SH-SY5Y (cell line): ENCODE measurements around the gene ZNF878.

Source experiments
- GATA2 ChIP-seq: IDR thresholded peaks from 2 replicates; pipeline ENCODE4 v1.6.1; 2011; ENCODE audit warnings: mild to moderate bottlenecking, low read depth, low read length
- GATA3 ChIP-seq: IDR thresholded peaks from 2 replicates; pipeline ENCODE4 v1.6.1; 2011; ENCODE audit warnings: low read depth, mild to moderate bottlenecking, low read length, moderate library complexity

Gene ZNF878

DNA sequence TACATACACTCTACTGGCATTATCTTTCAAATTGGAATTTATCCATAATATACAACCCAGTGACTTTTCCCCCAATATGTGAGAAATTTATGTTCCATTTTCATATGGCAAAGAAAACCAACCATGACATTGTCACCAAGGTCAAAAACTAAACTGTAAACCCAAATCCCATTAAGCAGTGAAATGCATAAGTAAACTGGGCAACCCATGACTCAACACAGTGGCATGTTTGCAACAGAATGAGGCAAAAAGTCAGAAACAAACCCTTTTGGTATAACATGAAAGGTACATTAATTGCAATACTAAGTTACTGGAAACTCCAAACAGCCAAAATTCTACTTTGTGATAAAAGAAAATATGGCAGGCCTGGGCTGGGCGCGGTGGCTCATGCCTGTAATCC lies 4.9 kb downstream of the ZNF878 start:
- TF ChIP-seq GATA3: no peak
- no peak for TF ChIP-seq GATA2

DNA sequence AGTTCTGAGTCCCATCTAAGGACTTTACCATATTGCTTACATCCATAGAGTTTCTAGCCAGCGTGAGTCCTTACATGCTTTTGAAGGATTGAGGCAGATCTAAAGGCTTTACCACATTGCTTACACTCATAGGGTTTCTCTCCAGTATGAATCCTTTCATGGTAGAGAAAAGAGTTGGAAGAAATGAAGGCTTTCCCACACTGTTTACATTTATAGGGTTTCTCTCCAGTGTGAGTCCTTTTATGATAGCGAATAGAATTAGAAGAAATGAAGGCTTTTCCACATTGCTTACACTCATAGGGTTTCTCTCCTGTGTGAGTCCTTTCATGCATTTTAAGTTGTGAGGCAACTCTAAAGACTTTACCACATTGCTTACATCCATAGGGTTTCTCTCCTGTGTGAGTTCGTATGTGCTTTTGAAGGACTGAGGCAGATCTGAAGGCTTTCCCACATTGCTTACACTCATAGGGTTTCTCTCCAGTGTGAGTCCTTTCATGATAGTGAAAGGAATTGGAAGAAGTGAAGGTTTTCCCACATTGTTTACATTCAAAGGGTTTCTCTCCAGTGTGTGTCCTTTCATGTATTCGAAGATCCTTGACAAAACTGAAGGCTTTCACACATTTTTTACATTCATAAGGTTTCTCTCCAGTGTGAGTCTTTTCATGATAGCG lies 8.9 kb downstream of the ZNF878 start:
- TF ChIP-seq GATA2 (no peak), GATA3 (no peak)

DNA sequence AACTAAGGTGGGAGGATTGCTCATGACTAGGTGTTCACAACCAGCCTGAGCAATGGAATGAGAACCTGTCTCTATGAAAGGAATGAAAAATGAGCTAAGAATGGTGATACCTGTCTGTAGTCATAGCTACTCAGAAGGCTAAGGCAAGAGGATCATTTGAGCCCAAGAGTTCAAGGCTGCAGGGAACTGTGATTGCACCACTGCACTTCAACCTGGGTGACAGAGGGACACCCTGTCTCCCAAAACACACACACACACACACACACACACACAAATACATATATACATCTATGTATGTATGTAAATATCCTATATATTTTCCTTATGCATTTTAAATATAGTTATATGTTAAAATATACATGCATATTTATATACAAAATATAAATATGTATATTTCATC lies 9.9 kb downstream of the ZNF878 start:
- TF ChIP-seq GATA2 (no peak), GATA3 (no peak)

DNA sequence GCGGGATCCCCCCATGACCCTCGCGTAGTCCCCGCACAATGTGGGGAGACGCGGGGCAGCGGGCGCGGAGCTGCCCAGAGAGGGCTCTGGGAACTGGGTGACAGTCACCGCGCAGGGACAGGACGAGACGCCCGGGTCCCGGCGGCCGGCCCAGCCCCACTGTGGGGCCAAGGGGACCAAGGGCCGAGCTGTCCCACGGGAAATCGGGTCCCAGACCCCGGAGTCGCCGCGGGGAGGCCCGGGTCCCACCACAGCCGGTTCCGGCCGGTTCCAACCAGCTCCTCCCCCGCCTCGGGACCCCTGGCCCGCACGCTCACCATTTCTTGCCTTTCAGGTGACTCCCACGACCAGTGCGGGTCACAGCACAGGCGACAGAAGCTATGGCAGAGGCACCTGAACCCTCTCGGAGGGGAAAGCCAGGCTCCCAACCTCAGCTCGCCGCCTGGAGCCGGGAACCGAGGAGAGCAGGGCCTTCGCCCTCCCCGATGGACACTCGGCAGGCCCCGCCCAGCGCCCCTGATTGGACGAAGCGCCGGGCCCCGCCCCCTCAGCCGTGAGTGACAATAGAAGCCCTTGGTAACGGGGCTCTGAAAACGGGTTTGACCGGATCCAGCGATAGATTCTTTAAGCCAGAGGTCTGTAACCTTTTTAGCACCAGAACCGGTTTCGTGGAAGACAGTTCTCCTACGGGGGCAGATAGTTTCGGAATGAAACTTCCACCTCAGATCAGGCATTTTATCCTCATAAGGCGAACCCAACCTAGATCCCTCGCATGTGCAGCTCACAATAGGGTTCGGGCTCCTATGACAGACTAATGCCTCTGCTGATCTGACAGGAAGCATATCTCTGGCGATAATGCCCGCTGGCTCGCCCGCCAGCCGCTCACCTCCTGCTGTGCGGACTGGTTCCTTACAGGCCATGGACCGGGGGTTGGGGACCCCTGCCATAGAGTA lies 17.3 kb downstream of the ZNF878 start, which contains the start of gene ZNF433:
TSS of gene ZNF433 (minus strand) at position 460 of the 953 bp plus-strand sequence. CDS start at position 320, 140 bp downstream.
- no peak for TF ChIP-seq GATA3
- TF ChIP-seq GATA2: no peak; the same call in 1 of the 2 replicates

DNA sequence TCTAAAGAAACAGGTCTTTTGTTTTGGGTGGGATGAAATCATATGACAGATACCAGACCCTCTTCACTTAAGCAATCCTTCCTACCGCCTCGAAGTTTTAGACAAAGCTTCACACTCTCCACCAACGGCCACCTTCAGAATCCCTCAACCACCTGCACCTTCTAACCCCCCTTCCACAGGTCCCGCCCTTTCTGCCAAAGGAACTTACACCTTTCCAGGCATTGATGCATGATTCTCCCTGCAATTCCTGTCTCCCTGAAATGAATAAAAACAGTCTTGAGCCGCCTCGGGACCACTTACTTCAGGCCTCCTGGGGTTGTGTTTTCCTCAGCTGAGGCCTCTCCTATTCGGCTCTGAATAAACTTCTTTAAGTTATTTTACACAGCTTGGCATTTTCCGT lies 18.1 kb downstream of the ZNF878 start:
- TF ChIP-seq GATA2: no peak
- no peak for TF ChIP-seq GATA3

DNA sequence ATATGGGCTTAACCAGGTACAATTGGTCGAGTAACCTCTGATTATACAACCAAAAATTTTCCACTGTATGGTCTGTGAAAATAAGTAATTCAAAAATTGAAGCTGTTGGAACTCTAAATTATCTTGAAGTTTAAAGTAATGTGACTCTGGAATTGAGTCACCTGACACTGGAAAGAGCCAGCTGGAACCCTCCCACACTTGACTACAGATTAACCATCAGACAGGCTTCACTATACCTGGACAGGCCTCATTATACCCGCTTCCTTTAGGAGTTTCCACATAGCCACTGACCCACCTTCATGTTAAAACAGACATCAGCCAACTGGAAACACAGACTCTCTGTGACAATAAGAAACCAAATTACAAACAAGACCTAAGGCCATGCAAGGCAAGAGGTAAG lies 18.6 kb downstream of the ZNF878 start:
- TF ChIP-seq GATA3: no peak
- TF ChIP-seq GATA2: no peak

DNA sequence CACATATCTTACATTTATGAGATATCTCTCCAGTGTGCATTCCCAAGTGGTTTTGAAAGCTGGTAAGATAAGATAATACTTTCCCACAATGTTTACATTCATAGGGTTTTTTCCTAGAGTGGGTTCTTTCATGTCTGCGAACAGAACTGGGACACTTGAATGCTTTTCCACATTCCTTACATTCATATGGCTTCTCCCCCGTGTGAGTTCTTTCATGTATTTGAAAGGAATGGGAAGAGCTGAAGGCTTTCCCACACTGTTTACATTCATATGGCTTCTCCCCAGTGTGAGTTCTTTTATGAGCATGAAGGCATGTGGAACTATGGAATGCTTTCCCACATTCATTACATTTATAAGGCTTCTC lies 37.0 kb downstream of the ZNF878 start:
- TF ChIP-seq GATA3 (no peak), GATA2 (no peak)

DNA sequence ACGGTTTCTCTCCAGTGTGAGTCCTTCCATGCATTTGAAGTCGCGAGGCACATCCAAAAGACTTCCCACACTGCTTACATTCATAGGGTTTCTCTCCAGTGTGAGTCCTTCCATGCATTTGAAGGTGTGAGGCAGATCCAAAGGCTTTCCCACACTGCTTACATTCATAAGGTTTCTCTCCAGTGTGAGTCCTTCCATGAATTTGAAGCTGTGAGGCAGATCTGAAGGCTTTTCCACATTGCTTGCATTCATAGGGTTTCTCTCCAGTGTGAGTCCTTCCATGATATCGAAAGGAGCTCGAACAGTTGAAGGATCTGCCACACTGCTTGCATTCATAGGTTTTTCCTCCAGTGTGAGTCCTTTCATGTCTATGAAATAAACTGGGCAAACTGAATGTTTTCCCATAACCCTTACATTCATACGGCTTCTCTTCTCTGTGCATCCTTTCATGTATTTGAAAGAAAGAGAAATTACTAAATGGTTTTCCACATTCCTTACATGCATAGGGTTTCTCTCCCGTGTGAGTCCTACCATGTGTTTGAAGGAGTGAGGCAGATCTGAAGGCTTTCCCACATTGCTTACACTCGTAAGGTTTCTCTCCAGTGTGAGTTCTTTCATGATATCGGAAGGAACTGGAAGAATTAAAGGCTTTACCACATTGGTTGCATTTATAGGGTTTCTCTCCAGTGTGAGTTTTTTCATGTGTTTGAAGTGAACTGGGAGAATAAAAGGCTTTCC lies 37.6 kb downstream of the ZNF878 start:
- TF ChIP-seq GATA2: no peak
- no peak for TF ChIP-seq GATA3

DNA sequence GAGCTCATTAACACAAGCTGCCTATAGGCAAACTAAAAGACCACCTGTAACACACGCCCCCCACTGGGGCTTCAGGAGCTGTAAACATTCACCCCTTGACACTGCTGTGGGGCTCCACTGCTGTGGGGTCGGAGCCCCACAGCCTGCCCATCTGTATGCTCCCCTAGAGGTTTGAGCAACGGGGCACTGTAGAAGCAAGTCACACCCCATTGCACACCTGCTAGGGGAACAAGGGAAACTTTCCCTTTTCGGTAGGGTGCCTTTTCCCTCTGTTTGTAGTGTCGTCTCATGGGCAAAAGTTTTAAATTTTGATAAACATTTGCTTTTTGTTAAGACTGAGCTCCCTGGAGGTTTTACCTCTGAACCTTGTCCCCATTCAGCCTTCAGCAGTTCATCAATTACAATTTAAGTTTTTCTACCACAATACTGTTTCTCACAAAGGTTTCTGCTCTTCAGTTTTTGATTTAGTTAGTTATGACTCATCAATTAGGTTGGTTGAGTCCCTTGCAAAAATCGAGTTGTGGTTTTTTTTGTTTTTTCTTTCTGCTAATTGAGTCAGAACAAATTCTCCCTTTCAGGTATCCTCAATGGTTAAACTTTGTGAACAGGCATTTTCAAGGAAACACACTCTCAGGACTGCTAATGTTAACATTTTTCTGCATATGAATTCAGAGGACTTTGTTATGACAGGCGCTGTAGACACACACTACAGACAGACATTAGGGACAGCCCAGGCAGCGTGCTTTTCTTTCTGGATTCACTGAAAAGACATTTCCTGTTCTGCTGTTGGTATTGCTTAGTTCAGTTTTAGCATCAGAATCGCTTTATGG lies 52.4 kb downstream of the ZNF878 start:
- no peak for TF ChIP-seq GATA2
- no peak for TF ChIP-seq GATA3

DNA sequence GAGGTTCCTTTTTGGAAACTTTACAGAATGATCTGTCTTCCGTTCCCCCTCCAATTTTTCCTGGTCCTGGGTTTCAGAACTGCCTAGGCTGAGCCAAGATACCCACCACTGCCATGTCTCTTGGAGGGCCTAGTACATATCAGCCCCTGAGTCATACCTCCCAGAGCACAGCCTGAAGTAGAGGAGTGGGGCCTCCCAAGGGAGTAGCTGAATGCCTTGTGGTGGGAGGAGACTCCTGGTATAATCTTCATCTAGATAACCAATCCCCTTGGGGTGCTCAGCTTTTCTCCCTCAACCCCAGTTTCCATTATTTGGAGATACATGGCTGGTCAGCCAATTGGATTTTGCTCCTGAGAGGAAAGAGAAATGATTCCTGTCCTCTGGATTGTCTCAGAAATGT lies 57.6 kb downstream of the ZNF878 start:
- TF ChIP-seq GATA3 (no peak), GATA2 (no peak)
